K562 (cell line): ENCODE data around the gene TTN. TPM values are rescaled to one million over a fixed set of nuclear protein-coding genes. Genes with fewer than 3 reads are reported as not detected.

ENCODE experiments used
- ESRRA ChIP-seq: fragments of 450-650 bp; IDR thresholded peaks from 2 replicates; pipeline ENCODE4 v1.6.1; 2014; ENCODE audit warnings: low read depth, mild to moderate bottlenecking, moderate library complexity, borderline replicate concordance
- HDAC6 ChIP-seq: IDR thresholded peaks from 2 replicates; pipeline ENCODE4 v1.6.1; 2012; ENCODE audit warnings: low read depth, mild to moderate bottlenecking, control low read depth, inconsistent platforms, low read length, moderate library complexity
- KLF16 ChIP-seq: IDR thresholded peaks from 2 replicates; pipeline ENCODE4 v1.6.1; 2016; ENCODE audit warnings: antibody characterized with exemption
- LCOR ChIP-seq: sonication (generic); formaldehyde crosslinking; IDR thresholded peaks from 2 replicates; pipeline ENCODE4 v1.8.0; 2022; ENCODE audit warnings: mild to moderate bottlenecking, missing genetic modification reagents
- MAFK ChIP-seq: IDR thresholded peaks from 2 replicates; pipeline ENCODE4 v1.6.1; 2011; ENCODE audit warnings: low read length, improper control_type of control experiment
- NR4A1 ChIP-seq, 2 experiments: fragments of 250-450 bp in 1 of 2; fragments of 450-650 bp in 1 of 2; sonication (Bioruptor Pico) in 1 of 2; IDR thresholded peaks; 2 replicates each; pipeline versions ENCODE4 v1.4.0 to v1.6.1; 2016 to 2020; ENCODE audit warnings: mild to moderate bottlenecking in 2 of 2, missing compliant biosample characterization in 1 of 2, missing genetic modification characterization in 1 of 2, moderate library complexity in 1 of 2
- PHF21A ChIP-seq: fragments of 450-650 bp; IDR thresholded peaks from 2 replicates; pipeline ENCODE4 v1.6.1; 2017; ENCODE audit warnings: low read depth, borderline replicate concordance
- SUPT5H ChIP-seq: fragments of 450-650 bp; IDR thresholded peaks from 2 replicates; pipeline ENCODE4 v1.6.1; 2016
- ZBTB8A ChIP-seq: fragments of 450-650 bp; IDR thresholded peaks from 2 replicates; pipeline ENCODE4 v1.6.1; 2018; ENCODE audit warnings: mild to moderate bottlenecking, moderate library complexity; ENCODE audit not compliant: partially characterized antibody
- ZNF24 ChIP-seq: fragments of 450-650 bp; IDR thresholded peaks from 2 replicates; pipeline ENCODE4 v1.6.1; 2016
- ZNF444 ChIP-seq: fragments of 250-450 bp; sonication (Bioruptor Pico); IDR thresholded peaks from 2 replicates; pipeline ENCODE4 v1.4.0; 2020; ENCODE audit warnings: mild to moderate bottlenecking, moderate library complexity
- ZNF717 ChIP-seq: fragments of 250-450 bp; sonication (Bioruptor Pico); IDR thresholded peaks from 2 replicates; pipeline ENCODE4 v1.5.0; 2021
- polyA plus RNA-seq, 8 experiments: library from polyadenylated mRNA; depleted of rRNA in 4 of 8; stranded (reverse) in 5 of 8; unstranded in 3 of 8; fragments of >200 nt; fragmentation: Nextera tagmentation in 2 of 8; fragmentation: Illumina TruSeq in 1 of 8; extraction: Ambion mirVana in 2 of 8; extraction: Trizol in 1 of 8; gene quantifications; 2 replicates each; pipeline versions ENCODE4 v1.2.1 to v1.2.3, GENCODE V29; 2011 to 2014; ENCODE audit warnings: inconsistent platforms in 1 of 8, missing spikeins in 1 of 8
- total RNA-seq, 7 experiments: library from RNA; depleted of rRNA in 6 of 7; stranded (reverse); fragments of >200 nt in 6 of 7; fragmentation: Illumina TruSeq in 2 of 7; extraction: Trizol in 2 of 7; gene quantifications; 2 replicates each; pipeline versions ENCODE4 v1.2.1 to v1.2.3, GENCODE V29; 2011 to 2021; ENCODE audit warnings: low replicate concordance in 1 of 7
- TF ChIP-seq, protein P1 (sequence below): sonication (generic); formaldehyde crosslinking; IDR thresholded peaks from 2 replicates; pipeline ENCODE4 v1.8.1; 2023; ENCODE audit warnings: mild to moderate bottlenecking, missing genetic modification reagents
- TF ChIP-seq, protein P2 (sequence below): fragments of 200-800 bp; sonication (Bioruptor generic); IDR thresholded peaks from 2 replicates; pipeline ENCODE4 v1.6.1; 2017; ENCODE audit warnings: missing genetic modification characterization, missing compliant biosample characterization
- TF ChIP-seq, protein P3 (sequence below): fragments of 200-800 bp; sonication (Bioruptor generic); IDR thresholded peaks from 2 replicates; pipeline ENCODE4 v1.6.1; 2017; ENCODE audit warnings: missing genetic modification characterization, missing compliant biosample characterization
- TF ChIP-seq, protein P4 (sequence below): sonication (generic); formaldehyde crosslinking; IDR thresholded peaks from 2 replicates; pipeline ENCODE4 v1.8.0; 2022; ENCODE audit warnings: mild to moderate bottlenecking, missing genetic modification reagents

Gene TTN
- total and polyA plus RNA-seq, 9 of the 15 experiments (the other 6 are each of a cell fraction or from before 2014, with no cell fraction given), result under 0.01 to 0.20 (median 0.04) TPM; not detected in 1

DNA sequence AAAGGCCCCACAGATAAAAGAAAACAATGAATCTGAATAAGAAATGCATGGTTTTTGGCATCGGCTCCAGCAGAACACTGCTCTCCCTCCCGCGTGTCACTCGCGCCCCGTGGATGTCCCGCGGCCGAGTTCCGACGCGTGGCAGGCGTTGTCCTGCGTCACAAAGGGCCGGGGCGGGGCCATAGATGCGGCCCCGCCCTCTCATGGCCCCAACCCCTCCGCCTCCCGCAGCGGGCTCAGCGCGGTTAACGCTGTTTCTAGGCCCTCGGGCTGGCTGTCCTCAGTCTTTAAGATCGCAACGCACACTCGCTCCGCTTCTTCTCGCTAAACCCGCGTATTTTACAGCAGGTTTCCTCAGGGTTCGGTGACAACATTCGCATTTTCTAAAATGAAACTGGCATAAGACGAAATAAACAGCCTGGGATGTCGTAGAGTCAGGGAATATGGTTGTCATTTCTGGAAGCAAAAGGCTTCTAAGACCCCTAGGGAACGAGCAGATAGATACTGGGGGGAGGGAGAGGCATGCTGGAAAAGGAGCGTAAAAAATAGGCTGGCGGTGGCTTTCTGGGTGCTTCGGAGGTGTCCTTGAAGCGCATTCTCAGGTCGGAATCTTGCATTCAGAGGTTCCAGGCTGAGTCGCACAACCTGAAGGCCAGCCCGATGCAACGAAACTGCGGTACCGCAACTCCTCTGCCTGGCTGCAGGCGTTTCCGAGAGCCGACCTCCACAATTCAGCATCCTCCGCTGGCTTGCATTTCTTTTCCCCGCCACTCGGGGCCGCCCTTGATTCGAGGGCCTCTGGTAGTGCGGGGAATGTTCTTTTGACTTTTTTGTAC is 328.6 kb downstream of the TTN start, which contains the start of gene FKBP7 (continued):
- TF ChIP-seq ZNF444 (CRISPR knock-in tag), result 0 out of 2 replicates have a peak, but pooled peaks have one; percentile 39
- no peak for TF ChIP-seq NR4A1 (CRISPR knock-in tag; IDR thresholded peaks at IDR 0.05)
- TF ChIP-seq NR4A1 (tag; IDR thresholded peaks at IDR 0.05), result no peak; the same call in 1 of the 2 replicates
- TF ChIP-seq LCOR (CRISPR knock-in tag), result peak; percentile 57; the same call in 1 of the 2 replicates
- TF ChIP-seq MAFK, result 0 out of 2 replicates have a peak, but pooled peaks have one; percentile 27
- TF ChIP-seq, protein P1, sequence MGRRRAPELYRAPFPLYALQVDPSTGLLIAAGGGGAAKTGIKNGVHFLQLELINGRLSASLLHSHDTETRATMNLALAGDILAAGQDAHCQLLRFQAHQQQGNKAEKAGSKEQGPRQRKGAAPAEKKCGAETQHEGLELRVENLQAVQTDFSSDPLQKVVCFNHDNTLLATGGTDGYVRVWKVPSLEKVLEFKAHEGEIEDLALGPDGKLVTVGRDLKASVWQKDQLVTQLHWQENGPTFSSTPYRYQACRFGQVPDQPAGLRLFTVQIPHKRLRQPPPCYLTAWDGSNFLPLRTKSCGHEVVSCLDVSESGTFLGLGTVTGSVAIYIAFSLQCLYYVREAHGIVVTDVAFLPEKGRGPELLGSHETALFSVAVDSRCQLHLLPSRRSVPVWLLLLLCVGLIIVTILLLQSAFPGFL (CRISPR knock-in tag), result no peak
- TF ChIP-seq ESRRA, result peak; percentile 18; the same call in 1 of the 2 replicates
- TF ChIP-seq, protein P2, sequence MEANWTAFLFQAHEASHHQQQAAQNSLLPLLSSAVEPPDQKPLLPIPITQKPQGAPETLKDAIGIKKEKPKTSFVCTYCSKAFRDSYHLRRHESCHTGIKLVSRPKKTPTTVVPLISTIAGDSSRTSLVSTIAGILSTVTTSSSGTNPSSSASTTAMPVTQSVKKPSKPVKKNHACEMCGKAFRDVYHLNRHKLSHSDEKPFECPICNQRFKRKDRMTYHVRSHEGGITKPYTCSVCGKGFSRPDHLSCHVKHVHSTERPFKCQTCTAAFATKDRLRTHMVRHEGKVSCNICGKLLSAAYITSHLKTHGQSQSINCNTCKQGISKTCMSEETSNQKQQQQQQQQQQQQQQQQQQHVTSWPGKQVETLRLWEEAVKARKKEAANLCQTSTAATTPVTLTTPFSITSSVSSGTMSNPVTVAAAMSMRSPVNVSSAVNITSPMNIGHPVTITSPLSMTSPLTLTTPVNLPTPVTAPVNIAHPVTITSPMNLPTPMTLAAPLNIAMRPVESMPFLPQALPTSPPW (CRISPR knock-in tag), result peak; percentile 90
- peak; percentile 80 for TF ChIP-seq SUPT5H
- TF ChIP-seq, protein P3, sequence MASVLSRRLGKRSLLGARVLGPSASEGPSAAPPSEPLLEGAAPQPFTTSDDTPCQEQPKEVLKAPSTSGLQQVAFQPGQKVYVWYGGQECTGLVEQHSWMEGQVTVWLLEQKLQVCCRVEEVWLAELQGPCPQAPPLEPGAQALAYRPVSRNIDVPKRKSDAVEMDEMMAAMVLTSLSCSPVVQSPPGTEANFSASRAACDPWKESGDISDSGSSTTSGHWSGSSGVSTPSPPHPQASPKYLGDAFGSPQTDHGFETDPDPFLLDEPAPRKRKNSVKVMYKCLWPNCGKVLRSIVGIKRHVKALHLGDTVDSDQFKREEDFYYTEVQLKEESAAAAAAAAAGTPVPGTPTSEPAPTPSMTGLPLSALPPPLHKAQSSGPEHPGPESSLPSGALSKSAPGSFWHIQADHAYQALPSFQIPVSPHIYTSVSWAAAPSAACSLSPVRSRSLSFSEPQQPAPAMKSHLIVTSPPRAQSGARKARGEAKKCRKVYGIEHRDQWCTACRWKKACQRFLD (CRISPR knock-in tag), result no peak
- TF ChIP-seq HDAC6, result no peak
- peak; percentile 78 for TF ChIP-seq KLF16
- no peak for TF ChIP-seq ZBTB8A
- TF ChIP-seq ZNF24, result 0 out of 2 replicates have a peak, but pooled peaks have one; percentile 31
- TF ChIP-seq PHF21A, result no peak
- no peak for TF ChIP-seq ZNF717 (CRISPR knock-in tag)
- TF ChIP-seq, protein P4, sequence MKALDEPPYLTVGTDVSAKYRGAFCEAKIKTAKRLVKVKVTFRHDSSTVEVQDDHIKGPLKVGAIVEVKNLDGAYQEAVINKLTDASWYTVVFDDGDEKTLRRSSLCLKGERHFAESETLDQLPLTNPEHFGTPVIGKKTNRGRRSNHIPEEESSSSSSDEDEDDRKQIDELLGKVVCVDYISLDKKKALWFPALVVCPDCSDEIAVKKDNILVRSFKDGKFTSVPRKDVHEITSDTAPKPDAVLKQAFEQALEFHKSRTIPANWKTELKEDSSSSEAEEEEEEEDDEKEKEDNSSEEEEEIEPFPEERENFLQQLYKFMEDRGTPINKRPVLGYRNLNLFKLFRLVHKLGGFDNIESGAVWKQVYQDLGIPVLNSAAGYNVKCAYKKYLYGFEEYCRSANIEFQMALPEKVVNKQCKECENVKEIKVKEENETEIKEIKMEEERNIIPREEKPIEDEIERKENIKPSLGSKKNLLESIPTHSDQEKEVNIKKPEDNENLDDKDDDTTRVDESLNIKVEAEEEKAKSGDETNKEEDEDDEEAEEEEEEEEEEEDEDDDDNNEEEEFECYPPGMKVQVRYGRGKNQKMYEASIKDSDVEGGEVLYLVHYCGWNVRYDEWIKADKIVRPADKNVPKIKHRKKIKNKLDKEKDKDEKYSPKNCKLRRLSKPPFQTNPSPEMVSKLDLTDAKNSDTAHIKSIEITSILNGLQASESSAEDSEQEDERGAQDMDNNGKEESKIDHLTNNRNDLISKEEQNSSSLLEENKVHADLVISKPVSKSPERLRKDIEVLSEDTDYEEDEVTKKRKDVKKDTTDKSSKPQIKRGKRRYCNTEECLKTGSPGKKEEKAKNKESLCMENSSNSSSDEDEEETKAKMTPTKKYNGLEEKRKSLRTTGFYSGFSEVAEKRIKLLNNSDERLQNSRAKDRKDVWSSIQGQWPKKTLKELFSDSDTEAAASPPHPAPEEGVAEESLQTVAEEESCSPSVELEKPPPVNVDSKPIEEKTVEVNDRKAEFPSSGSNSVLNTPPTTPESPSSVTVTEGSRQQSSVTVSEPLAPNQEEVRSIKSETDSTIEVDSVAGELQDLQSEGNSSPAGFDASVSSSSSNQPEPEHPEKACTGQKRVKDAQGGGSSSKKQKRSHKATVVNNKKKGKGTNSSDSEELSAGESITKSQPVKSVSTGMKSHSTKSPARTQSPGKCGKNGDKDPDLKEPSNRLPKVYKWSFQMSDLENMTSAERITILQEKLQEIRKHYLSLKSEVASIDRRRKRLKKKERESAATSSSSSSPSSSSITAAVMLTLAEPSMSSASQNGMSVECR, result peak; percentile 76
